ENCODE results near the gene DNM3. TPM values are rescaled to one million over a fixed set of nuclear protein-coding genes. Genes with fewer than 3 reads are reported as not detected.

The DNM3 gene
- polyA plus RNA-seq, 1 of the 3 experiments (the other 2 are of a cell fraction): 0.43 TPM

DNA sequence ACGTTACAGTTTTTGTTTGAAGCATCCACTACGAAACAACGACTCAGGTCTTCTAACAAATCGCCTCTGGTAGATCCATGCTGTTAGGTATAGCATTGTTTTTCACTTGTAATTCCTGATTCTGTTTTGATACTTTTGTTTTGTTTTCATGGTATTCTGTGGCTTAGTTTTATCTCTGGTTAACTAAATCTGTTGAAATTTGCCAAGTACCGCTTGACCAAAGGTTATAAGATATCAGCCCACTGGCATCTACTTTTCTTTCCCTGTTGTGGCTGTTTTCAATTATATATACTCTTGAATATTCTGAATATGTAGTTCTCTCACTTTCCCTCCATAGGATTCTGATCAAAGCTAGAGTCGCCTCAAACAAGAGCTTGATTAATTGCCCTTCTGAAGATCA is 304.4 kb downstream of the DNM3 start:
- WGBS (ENCODE audit: low lambda C conversion rate): 11% methylated on average over 6 of the region's 6 CpGs
- Histone ChIP-seq H3K27ac (ENCODE audit: low read depth in 2 of 2, low read length in 1 of 2) (peak overlapping the region; percentile 97 to 99), H3K27me3 (ENCODE audit: insufficient read depth) (no peaks in the 10 kb centered on the region), H3K4me1 (ENCODE audit: control insufficient read depth in 1 of 2, insufficient read depth in 2 of 2, low read depth in 1 of 2, low read length in 1 of 2) (peaks cover 26 to 38% of the 10 kb centered on the region in 2 experiments; a peak in 3 of 4 replicates), H3F3A (replicated peaks; ENCODE audit: insufficient read depth) (peaks cover 50% of the 10 kb centered on the region), H3K4me2 (peak overlapping the region; percentile 70), H3K36me3 (replicated peaks in 1 of 2; ENCODE audit: control insufficient read depth in 1 of 2, insufficient read depth in 2 of 2, low read length in 1 of 2) (peaks cover 18 to 26% of the 10 kb centered on the region in 2 experiments), H3K79me2 (ENCODE audit: insufficient read depth) (peaks cover 38% of the 10 kb centered on the region), H3K9ac (peak overlapping the region; percentile 85), H2AFZ (ENCODE audit: low read depth) (peak overlapping the region; percentile 60), H3K9me2 (no peaks in the 10 kb centered on the region), H3K9me3 (no peaks in the 10 kb centered on the region), H3K4me3 (ENCODE audit: low read depth in 2 of 2, low read length in 1 of 2) (peak overlapping the region; percentile 74 to 93; a peak in 3 of 4 replicates), H4K20me1 (ENCODE audit: insufficient read depth) (no peaks in the 10 kb centered on the region; the same call in 1 of the 2 replicates)
- no peak for DNase-seq
- no peak for TF ChIP-seq TCF12 (IDR thresholded peaks at IDR 0.05)
- TF ChIP-seq CHD2 (IDR thresholded peaks at IDR 0.05; ENCODE audit: low read length, partially characterized antibody): no peak
- TF ChIP-seq, protein P1, sequence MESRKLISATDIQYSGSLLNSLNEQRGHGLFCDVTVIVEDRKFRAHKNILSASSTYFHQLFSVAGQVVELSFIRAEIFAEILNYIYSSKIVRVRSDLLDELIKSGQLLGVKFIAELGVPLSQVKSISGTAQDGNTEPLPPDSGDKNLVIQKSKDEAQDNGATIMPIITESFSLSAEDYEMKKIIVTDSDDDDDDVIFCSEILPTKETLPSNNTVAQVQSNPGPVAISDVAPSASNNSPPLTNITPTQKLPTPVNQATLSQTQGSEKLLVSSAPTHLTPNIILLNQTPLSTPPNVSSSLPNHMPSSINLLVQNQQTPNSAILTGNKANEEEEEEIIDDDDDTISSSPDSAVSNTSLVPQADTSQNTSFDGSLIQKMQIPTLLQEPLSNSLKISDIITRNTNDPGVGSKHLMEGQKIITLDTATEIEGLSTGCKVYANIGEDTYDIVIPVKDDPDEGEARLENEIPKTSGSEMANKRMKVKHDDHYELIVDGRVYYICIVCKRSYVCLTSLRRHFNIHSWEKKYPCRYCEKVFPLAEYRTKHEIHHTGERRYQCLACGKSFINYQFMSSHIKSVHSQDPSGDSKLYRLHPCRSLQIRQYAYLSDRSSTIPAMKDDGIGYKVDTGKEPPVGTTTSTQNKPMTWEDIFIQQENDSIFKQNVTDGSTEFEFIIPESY (IDR thresholded peaks at IDR 0.05; ENCODE audit: borderline replicate concordance, low read depth): no peak
- no peak for TF ChIP-seq RCOR1 (IDR thresholded peaks at IDR 0.05; ENCODE audit: low read length)
- no peak for TF ChIP-seq MXI1 (IDR thresholded peaks at IDR 0.05; ENCODE audit: low read depth, low read length)
- TF ChIP-seq, protein P2, sequence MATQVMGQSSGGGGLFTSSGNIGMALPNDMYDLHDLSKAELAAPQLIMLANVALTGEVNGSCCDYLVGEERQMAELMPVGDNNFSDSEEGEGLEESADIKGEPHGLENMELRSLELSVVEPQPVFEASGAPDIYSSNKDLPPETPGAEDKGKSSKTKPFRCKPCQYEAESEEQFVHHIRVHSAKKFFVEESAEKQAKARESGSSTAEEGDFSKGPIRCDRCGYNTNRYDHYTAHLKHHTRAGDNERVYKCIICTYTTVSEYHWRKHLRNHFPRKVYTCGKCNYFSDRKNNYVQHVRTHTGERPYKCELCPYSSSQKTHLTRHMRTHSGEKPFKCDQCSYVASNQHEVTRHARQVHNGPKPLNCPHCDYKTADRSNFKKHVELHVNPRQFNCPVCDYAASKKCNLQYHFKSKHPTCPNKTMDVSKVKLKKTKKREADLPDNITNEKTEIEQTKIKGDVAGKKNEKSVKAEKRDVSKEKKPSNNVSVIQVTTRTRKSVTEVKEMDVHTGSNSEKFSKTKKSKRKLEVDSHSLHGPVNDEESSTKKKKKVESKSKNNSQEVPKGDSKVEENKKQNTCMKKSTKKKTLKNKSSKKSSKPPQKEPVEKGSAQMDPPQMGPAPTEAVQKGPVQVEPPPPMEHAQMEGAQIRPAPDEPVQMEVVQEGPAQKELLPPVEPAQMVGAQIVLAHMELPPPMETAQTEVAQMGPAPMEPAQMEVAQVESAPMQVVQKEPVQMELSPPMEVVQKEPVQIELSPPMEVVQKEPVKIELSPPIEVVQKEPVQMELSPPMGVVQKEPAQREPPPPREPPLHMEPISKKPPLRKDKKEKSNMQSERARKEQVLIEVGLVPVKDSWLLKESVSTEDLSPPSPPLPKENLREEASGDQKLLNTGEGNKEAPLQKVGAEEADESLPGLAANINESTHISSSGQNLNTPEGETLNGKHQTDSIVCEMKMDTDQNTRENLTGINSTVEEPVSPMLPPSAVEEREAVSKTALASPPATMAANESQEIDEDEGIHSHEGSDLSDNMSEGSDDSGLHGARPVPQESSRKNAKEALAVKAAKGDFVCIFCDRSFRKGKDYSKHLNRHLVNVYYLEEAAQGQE (IDR thresholded peaks at IDR 0.05; ENCODE audit: low read depth, low read length): no peak
- TF ChIP-seq POLR2AphosphoS5 (IDR thresholded peaks at IDR 0.05; ENCODE audit: low read depth, low read length): no peak
- TF ChIP-seq, protein P3, sequence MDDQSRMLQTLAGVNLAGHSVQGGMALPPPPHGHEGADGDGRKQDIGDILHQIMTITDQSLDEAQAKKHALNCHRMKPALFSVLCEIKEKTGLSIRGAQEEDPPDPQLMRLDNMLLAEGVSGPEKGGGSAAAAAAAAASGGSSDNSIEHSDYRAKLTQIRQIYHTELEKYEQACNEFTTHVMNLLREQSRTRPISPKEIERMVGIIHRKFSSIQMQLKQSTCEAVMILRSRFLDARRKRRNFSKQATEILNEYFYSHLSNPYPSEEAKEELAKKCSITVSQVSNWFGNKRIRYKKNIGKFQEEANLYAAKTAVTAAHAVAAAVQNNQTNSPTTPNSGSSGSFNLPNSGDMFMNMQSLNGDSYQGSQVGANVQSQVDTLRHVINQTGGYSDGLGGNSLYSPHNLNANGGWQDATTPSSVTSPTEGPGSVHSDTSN (IDR thresholded peaks at IDR 0.05): no peak
- ChIA-PET CTCF (interaction anchor here (0.9 to 2.0 kb wide), 3 partner anchors 49 to 254 kb away, joined by 3 to 8 read pairs (median 6); no protein-coding TSS in a partner anchor), POLR2A (interaction anchor here (1.4 kb wide), 1 partner anchor 213 kb away, joined by 9 read pairs; no protein-coding TSS in a partner anchor)
